OCI-LY7 (cell line): ENCODE measurements around the gene DYNC1I1.

Experiments
- EZH2phosphoT487 ChIP-seq: fragments of 200-600 bp; sonication (generic); IDR thresholded peaks from 2 replicates; pipeline ENCODE4 v1.6.1; 2018; ENCODE audit warnings: low read depth, borderline replicate concordance, mild to moderate bottlenecking, mixed run types, antibody characterized with exemption, low read length, moderate library complexity, mixed read lengths
- TF ChIP-seq, protein P1 (sequence below): fragments of 200-600 bp; sonication (generic); conservative IDR thresholded peaks from 2 replicates; pipeline ENCODE4 v1.5.1; 2014; ENCODE audit warnings: mild to moderate bottlenecking, antibody characterized with exemption, low read length, moderate library complexity, mixed read lengths

DNA sequence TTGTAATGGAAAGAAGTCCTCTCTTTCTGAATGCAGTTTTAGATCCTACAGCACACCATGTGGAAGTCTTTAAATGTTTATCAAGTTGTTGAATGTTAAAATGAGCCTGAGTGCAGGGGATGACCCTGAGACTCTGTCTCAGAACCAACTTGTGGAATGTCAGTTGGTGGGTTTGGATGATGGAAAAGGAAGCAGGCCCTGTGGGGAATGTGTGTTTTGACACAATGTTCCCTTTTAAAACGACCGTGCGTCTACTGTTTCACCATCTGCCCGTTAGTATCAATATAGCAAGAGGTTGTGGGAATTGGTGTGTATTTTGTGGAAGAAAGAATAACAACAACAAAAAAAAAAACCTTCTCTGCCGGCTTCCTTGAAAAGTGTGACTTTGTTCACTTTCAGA, 8.3 kb downstream of the DYNC1I1 start:
- TF ChIP-seq, protein P1, sequence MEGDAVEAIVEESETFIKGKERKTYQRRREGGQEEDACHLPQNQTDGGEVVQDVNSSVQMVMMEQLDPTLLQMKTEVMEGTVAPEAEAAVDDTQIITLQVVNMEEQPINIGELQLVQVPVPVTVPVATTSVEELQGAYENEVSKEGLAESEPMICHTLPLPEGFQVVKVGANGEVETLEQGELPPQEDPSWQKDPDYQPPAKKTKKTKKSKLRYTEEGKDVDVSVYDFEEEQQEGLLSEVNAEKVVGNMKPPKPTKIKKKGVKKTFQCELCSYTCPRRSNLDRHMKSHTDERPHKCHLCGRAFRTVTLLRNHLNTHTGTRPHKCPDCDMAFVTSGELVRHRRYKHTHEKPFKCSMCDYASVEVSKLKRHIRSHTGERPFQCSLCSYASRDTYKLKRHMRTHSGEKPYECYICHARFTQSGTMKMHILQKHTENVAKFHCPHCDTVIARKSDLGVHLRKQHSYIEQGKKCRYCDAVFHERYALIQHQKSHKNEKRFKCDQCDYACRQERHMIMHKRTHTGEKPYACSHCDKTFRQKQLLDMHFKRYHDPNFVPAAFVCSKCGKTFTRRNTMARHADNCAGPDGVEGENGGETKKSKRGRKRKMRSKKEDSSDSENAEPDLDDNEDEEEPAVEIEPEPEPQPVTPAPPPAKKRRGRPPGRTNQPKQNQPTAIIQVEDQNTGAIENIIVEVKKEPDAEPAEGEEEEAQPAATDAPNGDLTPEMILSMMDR, result no peak
- TF ChIP-seq EZH2phosphoT487, result no peak
